A549 treated with AZD2906 at 1 μM for 4 hours (cell line): ENCODE data around the gene ZNF197. TPM values are rescaled to one million over a fixed set of nuclear protein-coding genes. Genes with fewer than 3 reads are reported as not detected.

Source experiments
- total RNA-seq: library from RNA; stranded (reverse); fragments of 200-300 nt; extraction: Qiagen RNA extraction; gene quantifications from 5 replicates; pipeline ENCODE4 v1.2.3, GENCODE V29; 2022

The ZNF197 gene
- total RNA-seq = 1.3 to 2.4 TPM (median 1.7 TPM) in 5 replicates

DNA sequence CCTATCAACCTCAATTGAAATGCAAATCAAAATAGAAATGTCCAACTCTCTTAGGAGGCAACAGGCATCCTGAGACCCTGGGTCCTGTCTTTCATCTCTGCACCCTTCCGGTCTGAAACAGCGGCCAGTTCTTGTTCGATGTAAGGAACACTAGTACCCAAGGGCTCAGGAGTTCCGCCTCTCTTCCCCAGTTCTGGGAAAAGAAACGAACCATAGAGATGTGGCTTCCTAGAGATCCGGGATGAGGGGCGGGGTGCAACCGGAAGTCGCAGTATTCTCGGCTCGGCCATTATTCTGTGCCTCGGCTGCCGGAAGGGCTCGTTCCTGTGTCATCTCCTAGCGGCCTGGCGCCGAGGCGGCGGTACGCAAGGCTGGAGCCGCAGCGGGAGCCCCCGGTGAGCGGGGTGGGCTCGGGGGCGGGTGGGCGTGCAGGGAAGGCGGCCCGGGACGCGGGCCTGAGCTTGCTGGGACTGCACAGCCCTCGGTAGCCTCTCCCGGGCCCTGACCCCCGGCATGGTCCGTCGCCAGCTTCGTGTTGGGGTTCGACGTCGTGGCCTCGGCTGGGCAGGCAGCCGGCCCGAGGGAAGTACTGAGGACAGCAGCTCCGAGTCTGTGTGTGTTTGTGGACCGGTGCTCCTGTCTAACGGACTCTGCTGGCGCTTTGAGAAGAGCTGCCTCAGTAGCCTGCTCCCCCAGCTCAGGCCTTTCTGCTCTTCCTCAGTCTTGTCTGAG lies at the start of gene ZNF197:
TSS of gene ZNF197 (plus strand) at position 288 of the 732 bp plus-strand sequence. CDS start 4,119 bp downstream, outside the sequence.

DNA sequence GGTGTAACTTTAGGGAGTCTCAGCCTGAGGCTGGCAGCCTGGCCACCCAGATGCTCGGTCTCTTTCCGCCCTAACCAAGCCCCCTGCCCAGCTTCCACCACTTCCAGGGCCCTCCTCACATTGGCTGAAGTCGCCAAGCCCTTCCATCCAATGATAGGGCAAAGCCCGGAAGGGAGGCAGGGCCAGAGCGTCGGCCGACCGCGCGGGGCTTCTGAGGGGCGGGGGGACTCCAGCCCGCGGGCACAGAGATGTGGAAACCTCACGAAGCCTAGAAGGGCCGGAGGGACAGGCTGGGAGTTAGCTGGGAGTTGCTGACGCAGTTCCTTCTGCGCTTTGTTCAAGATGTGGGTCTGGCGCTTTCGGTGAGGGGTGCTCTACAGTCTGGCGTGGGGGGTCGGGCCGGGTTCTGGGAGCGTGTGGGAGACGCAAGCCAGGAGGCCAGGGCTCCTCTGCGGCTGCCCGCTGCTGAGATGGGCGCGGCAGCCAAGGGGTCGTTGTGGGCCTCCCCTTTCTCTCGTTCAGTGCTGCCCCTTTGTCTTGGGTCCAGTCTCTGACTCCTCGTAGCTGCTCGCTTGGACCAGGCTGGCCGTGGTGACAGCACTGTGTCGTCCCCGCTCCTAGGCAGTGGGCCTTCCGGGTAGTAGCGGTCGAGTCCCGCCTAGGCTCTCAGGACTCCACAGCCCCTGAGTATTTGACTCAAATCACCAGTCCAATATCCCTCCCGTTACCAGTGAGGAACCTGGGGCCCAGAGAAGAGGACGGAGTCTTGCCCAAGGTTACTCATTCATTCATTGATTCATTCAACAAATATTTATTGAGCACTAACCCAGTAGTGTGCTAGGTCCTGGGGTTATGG lies 40.0 kb upstream of the ZNF197 start, which contains the start of gene ZNF660:
TSS of gene ZNF660 (plus strand) at position 319 of the 856 bp plus-strand sequence. CDS start 9,230 bp downstream, outside the sequence.

DNA sequence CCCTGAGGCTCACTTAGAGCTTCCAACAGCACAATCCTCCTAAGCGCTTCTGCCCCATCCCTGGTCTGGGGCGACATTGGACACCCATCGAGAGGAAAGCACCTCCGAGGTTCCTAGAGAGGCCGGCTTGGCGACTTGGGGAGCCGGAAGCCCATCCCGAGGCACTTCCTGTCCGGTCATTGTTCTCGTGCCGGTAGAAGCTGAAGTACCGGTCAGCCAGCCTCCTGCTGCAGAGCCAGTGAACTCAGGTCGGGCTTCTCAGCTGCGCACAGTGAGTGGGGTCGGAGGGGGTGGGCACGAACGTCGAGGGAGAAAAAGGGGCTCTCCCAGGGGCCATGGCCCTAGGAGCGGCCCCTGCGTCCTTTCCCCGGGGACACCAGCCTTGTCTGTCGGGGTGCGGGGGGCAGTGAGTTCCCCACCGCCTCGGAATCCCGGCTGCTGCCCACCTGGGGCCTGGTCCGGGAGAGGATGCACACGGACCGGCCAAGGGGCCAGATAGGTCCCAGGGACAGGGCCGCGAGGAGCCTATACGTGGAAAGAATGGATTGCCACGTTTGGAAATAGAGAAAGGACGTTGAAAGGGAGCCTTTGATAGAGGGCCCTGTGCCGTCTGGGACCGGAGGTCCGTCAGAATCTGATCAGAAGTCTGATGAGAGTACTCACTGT lies 23.9 kb downstream of the ZNF197 start, which contains the start of gene ZNF35:
TSS of gene ZNF35 (plus strand) at position 169 of the 666 bp plus-strand sequence. CDS start 2,336 bp downstream, outside the sequence.

Other genes with a start within 250 kb of the ZNF197 start
- gene ZNF445, start 147.4 kb upstream of the ZNF197 start, total RNA-seq = 1.9 to 2.7 TPM (median 2.2 TPM) in 5 replicates
- not detected in 5 replicates for gene ZKSCAN7, start 69.8 kb upstream of the ZNF197 start, total RNA-seq
- not detected in 5 replicates for gene ZNF660, start 40.1 kb upstream of the ZNF197 start, total RNA-seq
- gene ZNF35, start 23.7 kb downstream of the ZNF197 start, total RNA-seq = 5.1 to 6.7 TPM (median 5.2 TPM) in 5 replicates
- gene ZNF502, start 87.6 kb downstream of the ZNF197 start, total RNA-seq = 1.2 to 2.2 TPM (median 1.5 TPM) in 5 replicates
- not detected in 5 replicates for gene ZNF501, start 104.6 kb downstream of the ZNF197 start, total RNA-seq
- gene KIAA1143, start 136.6 kb downstream of the ZNF197 start, total RNA-seq = 12.4 to 17.2 TPM (median 14.7 TPM) in 5 replicates
- 7.4 to 12.6 TPM (median 7.8 TPM) in 5 replicates for gene KIF15, start 136.8 kb downstream of the ZNF197 start, total RNA-seq
- 8.1 to 12.5 TPM (median 11.9 TPM) in 5 replicates for gene TMEM42, start 236.9 kb downstream of the ZNF197 start, total RNA-seq
- gene TGM4, start 249.6 kb downstream of the ZNF197 start, total RNA-seq = 0.13 to 0.23 TPM (median 0.19 TPM) in 5 replicates